ENCODE data around the gene MED12. TPM values are rescaled to one million over a fixed set of nuclear protein-coding genes. Genes with fewer than 3 reads are reported as not detected.

MED12 gene
- total and polyA plus RNA-seq, 2 experiments from 2014 or later: 7.1 to 40.6 TPM

GRCh38 chrX:71169586-71169985 lies 51.2 kb downstream of the MED12 start:
- H3K4me1 ChIP-seq (ENCODE audit: insufficient read depth): no peaks in the 10 kb centered on the region
- H3K27me3 ChIP-seq (ENCODE audit: insufficient read depth): no peaks in the 10 kb centered on the region
- no peaks in the 10 kb centered on the region for H3K79me2 ChIP-seq (replicated peaks; ENCODE audit: insufficient read depth)
- H3K4me1 Mint-ChIP-seq: peaks cover 21% of the 10 kb centered on the region
- DNase-seq (ENCODE audit: low spot score): no peak
- no peaks in the 10 kb centered on the region; the same call in 2 of the 3 replicates for H3K9me3 Mint-ChIP-seq
- H4K20me1 ChIP-seq (replicated peaks; ENCODE audit: insufficient read depth): no peaks in the 10 kb centered on the region
- no peaks in the 10 kb centered on the region for H3F3A ChIP-seq (replicated peaks; ENCODE audit: low read depth)
- TF ChIP-seq ZNF114 (CRISPR knock-in tag; IDR thresholded peaks at IDR 0.05): no peak
- H3K4me3 ChIP-seq: no peak overlapping the region
- H3K9me2 ChIP-seq (ENCODE audit: insufficient read depth): no peaks in the 10 kb centered on the region
- H3K4me3 Mint-ChIP-seq: no peak overlapping the region
- H3K27ac Mint-ChIP-seq: no peak overlapping the region
- H3K27me3 Mint-ChIP-seq (ENCODE audit: insufficient read depth, low read depth, poor library complexity): peaks cover 12% of the 10 kb centered on the region
- no peak for ATAC-seq
- H3K36me3 Mint-ChIP-seq (ENCODE audit: low read depth): peaks cover 9% of the 10 kb centered on the region; the same call in 2 of the 3 replicates
- no peak overlapping the region for H3K27ac ChIP-seq (ENCODE audit: low read depth)
- H3K4me2 ChIP-seq: no peak overlapping the region
- H2AFZ ChIP-seq: no peak overlapping the region
- no peaks in the 10 kb centered on the region for H3K36me3 ChIP-seq (ENCODE audit: insufficient read depth)

GRCh38 chrX:71170660-71171059 lies 52.3 kb downstream of the MED12 start:
- no peaks in the 10 kb centered on the region for H3K9me2 ChIP-seq (ENCODE audit: insufficient read depth)
- H3K4me1 Mint-ChIP-seq: peaks cover 21% of the 10 kb centered on the region
- H3K4me2 ChIP-seq: no peak overlapping the region
- DNase-seq (ENCODE audit: low spot score) (peak; percentile 11), ATAC-seq (peak; percentile 55)
- no peaks in the 10 kb centered on the region for H3K27me3 ChIP-seq (ENCODE audit: insufficient read depth)
- H3K36me3 ChIP-seq (ENCODE audit: insufficient read depth): no peaks in the 10 kb centered on the region
- no peak overlapping the region for H2AFZ ChIP-seq
- no peaks in the 10 kb centered on the region for H3K4me1 ChIP-seq (ENCODE audit: insufficient read depth)
- no peak overlapping the region for H3K4me3 ChIP-seq
- H4K20me1 ChIP-seq (replicated peaks; ENCODE audit: insufficient read depth): no peaks in the 10 kb centered on the region
- TF ChIP-seq EZH2phosphoT487 (IDR thresholded peaks at IDR 0.05; ENCODE audit: unreplicated experiment): no peak
- peaks cover 9% of the 10 kb centered on the region; the same call in 2 of the 3 replicates for H3K36me3 Mint-ChIP-seq (ENCODE audit: low read depth)
- H3F3A ChIP-seq (replicated peaks; ENCODE audit: low read depth): no peaks in the 10 kb centered on the region
- H3K27ac Mint-ChIP-seq: peak overlapping the region; percentile 84
- H3K9me3 Mint-ChIP-seq: no peaks in the 10 kb centered on the region; the same call in 2 of the 3 replicates
- H3K79me2 ChIP-seq (replicated peaks; ENCODE audit: insufficient read depth): no peaks in the 10 kb centered on the region
- no peak overlapping the region; the same call in 2 of the 3 replicates for H3K4me3 Mint-ChIP-seq
- peaks cover 12% of the 10 kb centered on the region for H3K27me3 Mint-ChIP-seq (ENCODE audit: insufficient read depth, low read depth, poor library complexity)
- no peak overlapping the region for H3K27ac ChIP-seq (ENCODE audit: low read depth)

- no peaks in the 10 kb centered on the region for H3F3A ChIP-seq (replicated peaks; ENCODE audit: low read depth)
- no peaks in the 10 kb centered on the region for H3K36me3 ChIP-seq (ENCODE audit: insufficient read depth)
- no peak overlapping the region for H2AFZ ChIP-seq
- no peaks in the 10 kb centered on the region for H4K20me1 ChIP-seq (replicated peaks; ENCODE audit: insufficient read depth)
- ATAC-seq (peak; percentile 83), DNase-seq (ENCODE audit: low spot score) (peak; percentile 25)
- Mint-ChIP-seq H3K4me3 (peak overlapping the region; percentile 61; the same call in 2 of the 3 replicates), H3K9me3 (no peaks in the 10 kb centered on the region; the same call in 2 of the 3 replicates), H3K27me3 (ENCODE audit: insufficient read depth, low read depth, poor library complexity) (peaks cover 12% of the 10 kb centered on the region), H3K36me3 (ENCODE audit: low read depth) (peaks cover 9% of the 10 kb centered on the region; the same call in 2 of the 3 replicates), H3K27ac (peak overlapping the region; percentile 96), H3K4me1 (peaks cover 21% of the 10 kb centered on the region)
- H3K4me1 ChIP-seq (ENCODE audit: insufficient read depth): no peaks in the 10 kb centered on the region
- H3K4me3 ChIP-seq: no peak overlapping the region
- no peaks in the 10 kb centered on the region for H3K79me2 ChIP-seq (replicated peaks; ENCODE audit: insufficient read depth)
- H3K27ac ChIP-seq (ENCODE audit: low read depth): peak overlapping the region; percentile 69; the same call in 1 of the 2 replicates
- no peaks in the 10 kb centered on the region for H3K9me2 ChIP-seq (ENCODE audit: insufficient read depth)
- no peaks in the 10 kb centered on the region for H3K27me3 ChIP-seq (ENCODE audit: insufficient read depth)
- TF ChIP-seq ETS1 (IDR thresholded peaks at IDR 0.05) (no peak), EZH2 (IDR thresholded peaks at IDR 0.05; ENCODE audit: low read depth, unreplicated experiment) (no peak), NANOG (IDR thresholded peaks at IDR 0.05; ENCODE audit: borderline replicate concordance) (no peak), STAT1 (IDR thresholded peaks at IDR 0.05; ENCODE audit: unreplicated experiment) (no peak)
- peak overlapping the region; percentile 43; the same call in 1 of the 2 replicates for H3K4me2 ChIP-seq
These were observed 52.9 kb downstream of the MED12 start for GRCh38 chrX:71171110-71171801.

All from GM23338 (cell line).